Uterus (tissue), 2 donors: ENCODE results near the gene STIMATE.

Experiments used
- CTCF ChIP-seq, 4 experiments: fragments of 200-600 bp in 2 of 4; fragments of 450-650 bp in 2 of 4; sonication (generic) in 2 of 4; IDR thresholded peaks; one replicate each; pipeline ENCODE4 v1.5.1; 2016 to 2019; ENCODE audit warnings: antibody characterized with exemption in 4 of 4, mild to moderate bottlenecking in 2 of 4, moderate library complexity in 1 of 4
- POLR2A ChIP-seq, 2 donors: fragments of 450-650 bp; IDR thresholded peaks; one replicate each; pipeline ENCODE4 v1.6.1; 2016; ENCODE audit warnings: antibody characterized with exemption in 2 of 2, mild to moderate bottlenecking in 1 of 2, moderate library complexity in 1 of 2

DNA sequence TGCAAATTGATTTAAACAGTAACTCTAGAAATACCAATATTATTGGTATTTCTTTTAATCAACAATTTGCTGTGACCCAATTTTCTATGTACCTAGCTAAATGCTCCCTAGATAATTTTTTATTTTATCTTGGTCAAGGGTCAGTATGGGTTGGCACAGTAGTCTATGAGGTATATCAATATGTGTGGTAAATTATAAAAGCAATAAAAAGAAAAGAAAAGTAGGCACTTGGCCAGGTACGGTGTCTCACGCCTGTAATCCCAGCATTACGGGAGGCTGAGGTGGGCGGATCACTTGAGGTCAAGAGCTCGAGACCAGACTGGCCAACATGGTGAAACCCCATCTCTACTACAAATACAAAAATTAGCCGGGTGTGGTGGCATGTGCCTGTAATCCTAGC is 34.0 kb upstream of the STIMATE start:
- TF ChIP-seq CTCF (IDR thresholded peaks at IDR 0.05) (no peak), POLR2A (IDR thresholded peaks at IDR 0.05) (no peak)
